ENCODE results near the gene PRRC1.
"Not testable (repeated sequence)": the region's sequence is repeated elsewhere in the genome, so short reads cannot be mapped to it uniquely, and the experiment has no call there.

PRRC1 gene

DNA sequence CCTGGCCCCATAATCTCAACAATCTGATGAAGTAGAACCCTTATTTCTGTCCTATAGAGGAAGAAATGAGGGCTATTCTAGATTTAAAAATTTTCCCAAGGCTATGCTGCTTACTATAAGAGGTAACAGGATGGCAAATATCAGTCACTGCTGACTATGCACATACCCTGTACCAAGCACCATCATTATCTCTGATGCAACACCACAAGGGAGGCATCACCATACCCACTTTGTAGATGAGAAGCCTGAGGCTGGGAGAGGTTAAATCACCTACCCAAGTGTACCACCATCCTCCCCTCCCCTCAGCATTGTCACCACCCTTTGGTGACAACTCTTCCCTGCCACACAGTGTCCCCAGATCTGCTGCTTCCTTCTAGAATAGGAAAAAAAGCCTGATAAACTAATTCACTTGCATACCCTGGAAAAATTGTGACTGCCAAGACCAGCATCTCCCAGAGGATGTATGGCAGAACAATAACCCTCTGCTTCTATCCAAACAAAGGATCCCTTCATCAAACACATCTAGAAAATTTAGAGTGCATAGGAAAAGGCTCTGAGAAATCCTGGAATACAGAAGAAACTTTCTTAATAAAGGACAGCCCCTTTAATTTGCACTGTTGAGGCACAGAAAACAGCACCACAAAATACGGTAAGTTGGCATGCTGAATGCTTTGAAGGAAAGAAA, 48.3 kb downstream of the PRRC1 start:
- H3K27ac ChIP-seq (ENCODE audit: low read depth, low read length): no peak overlapping the region
- no peaks in the 10 kb centered on the region for H3K36me3 ChIP-seq (ENCODE audit: control insufficient read depth, insufficient read depth, low read length)
- no peak overlapping the region for H3K4me3 ChIP-seq (ENCODE audit: low read depth, low read length)
- H3K9ac ChIP-seq (ENCODE audit: low read depth, low read length): no peak overlapping the region
- H3K27me3 ChIP-seq (ENCODE audit: control insufficient read depth, insufficient read depth, low read length): no peaks in the 10 kb centered on the region; the same call in 1 of the 2 replicates
- H3K4me1 ChIP-seq (ENCODE audit: control insufficient read depth, insufficient read depth, low read length): peaks cover 13% of the 10 kb centered on the region; the same call in 1 of the 2 replicates
- H3K9me3 ChIP-seq (ENCODE audit: control insufficient read depth, insufficient read depth, low read length): no peaks in the 10 kb centered on the region

DNA sequence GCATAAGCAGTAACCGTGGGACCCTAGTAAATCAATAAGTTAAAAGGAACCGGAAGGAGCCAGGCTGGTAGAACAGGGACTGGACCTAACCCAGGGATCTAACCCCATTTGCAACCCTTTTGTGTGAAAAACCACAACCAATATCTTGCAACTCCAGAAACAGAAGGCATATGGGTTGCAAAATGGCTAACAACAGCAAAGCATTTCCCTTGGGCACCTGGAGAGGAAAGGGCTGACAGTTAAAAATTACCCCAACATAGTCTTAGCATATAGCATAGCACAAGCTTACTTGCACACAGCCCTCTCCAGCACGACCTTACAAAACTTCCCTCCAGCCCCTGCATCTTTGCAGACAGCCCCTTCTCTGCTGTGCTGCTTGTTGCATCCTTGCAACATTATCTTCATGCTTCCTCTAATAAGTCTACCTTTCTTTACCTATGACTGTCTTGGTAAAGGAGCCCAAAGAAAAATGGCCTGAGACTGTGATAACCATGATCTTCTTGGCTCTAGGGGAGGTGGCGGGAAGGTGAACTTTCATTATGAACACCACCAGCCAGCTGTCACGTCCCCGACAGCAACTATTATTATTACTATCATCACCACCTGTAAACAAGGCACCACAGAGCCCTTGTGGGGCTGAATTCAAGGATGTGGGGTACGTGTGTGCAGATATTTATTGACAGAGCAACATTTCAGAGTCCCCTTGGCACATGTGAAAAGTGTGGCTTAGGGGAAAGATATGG, 49.8 kb downstream of the PRRC1 start:
- Histone ChIP-seq H3K9me3 (ENCODE audit: control insufficient read depth, insufficient read depth, low read length) (no peaks in the 10 kb centered on the region), H3K36me3 (ENCODE audit: control insufficient read depth, insufficient read depth, low read length) (no peaks in the 10 kb centered on the region), H3K27me3 (ENCODE audit: control insufficient read depth, insufficient read depth, low read length) (no peaks in the 10 kb centered on the region; the same call in 1 of the 2 replicates), H3K9ac (ENCODE audit: low read depth, low read length) (no peak overlapping the region), H3K27ac (ENCODE audit: low read depth, low read length) (no peak overlapping the region), H3K4me3 (ENCODE audit: low read depth, low read length) (no peak overlapping the region), H3K4me1 (ENCODE audit: control insufficient read depth, insufficient read depth, low read length) (peaks cover 13% of the 10 kb centered on the region; the same call in 1 of the 2 replicates)

DNA sequence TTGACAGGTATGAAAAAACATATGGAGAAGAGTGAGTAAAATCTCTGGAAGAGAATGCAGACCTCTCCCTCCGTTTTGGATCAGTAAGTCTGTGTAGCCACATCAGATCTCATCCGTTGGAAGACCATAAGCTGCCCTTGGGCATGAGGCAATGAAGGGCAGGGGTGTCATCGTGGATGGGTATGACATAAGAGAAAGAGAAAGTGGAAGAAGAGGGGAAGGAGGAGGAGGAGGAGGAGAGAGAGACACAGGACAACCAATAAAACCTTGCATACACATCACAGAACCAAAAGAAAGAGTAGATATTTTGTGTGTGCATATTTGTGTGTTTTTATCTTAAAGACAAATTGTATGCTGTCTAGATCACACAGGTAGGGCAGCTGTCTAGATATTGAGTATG, 50.7 kb downstream of the PRRC1 start:
- H3K27ac ChIP-seq (ENCODE audit: low read depth, low read length): no peak overlapping the region
- no peaks in the 10 kb centered on the region for H3K9me3 ChIP-seq (ENCODE audit: control insufficient read depth, insufficient read depth, low read length)
- H3K27me3 ChIP-seq (ENCODE audit: control insufficient read depth, insufficient read depth, low read length): no peaks in the 10 kb centered on the region; the same call in 1 of the 2 replicates
- no peak overlapping the region for H3K4me3 ChIP-seq (ENCODE audit: low read depth, low read length)
- no peaks in the 10 kb centered on the region for H3K36me3 ChIP-seq (ENCODE audit: control insufficient read depth, insufficient read depth, low read length)
- no peak overlapping the region for H3K9ac ChIP-seq (ENCODE audit: low read depth, low read length)
- peaks cover 13% of the 10 kb centered on the region; the same call in 1 of the 2 replicates for H3K4me1 ChIP-seq (ENCODE audit: control insufficient read depth, insufficient read depth, low read length)

DNA sequence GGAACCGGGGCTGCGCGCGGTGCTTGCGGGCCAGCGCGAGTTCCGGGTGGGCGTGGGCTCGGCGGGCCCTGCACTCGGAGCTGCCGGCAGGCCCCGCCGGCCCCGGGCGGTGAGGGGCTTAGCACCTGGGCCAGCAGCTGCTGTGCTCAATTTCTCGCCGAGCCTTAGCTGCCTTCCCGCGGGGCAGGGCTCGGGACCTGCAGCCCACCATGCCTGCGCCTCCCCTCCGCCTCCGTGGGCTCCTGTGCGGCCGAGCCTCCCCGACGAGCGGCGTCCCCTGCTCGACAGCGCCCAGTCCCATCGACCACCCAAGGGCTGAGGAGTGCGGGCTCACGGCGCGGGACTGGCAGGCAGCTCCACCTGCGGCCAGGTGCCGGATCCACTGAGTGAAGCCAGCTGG, 52.0 kb downstream of the PRRC1 start:
- not testable (repeated sequence) for H3K4me3 ChIP-seq (ENCODE audit: low read depth, low read length); H3K27ac ChIP-seq (ENCODE audit: low read depth, low read length); H3K27me3 ChIP-seq (ENCODE audit: control insufficient read depth, insufficient read depth, low read length); H3K9me3 ChIP-seq (ENCODE audit: control insufficient read depth, insufficient read depth, low read length); H3K9ac ChIP-seq (ENCODE audit: low read depth, low read length); H3K36me3 ChIP-seq (ENCODE audit: control insufficient read depth, insufficient read depth, low read length)
- peaks cover 13% of the 10 kb centered on the region; the same call in 1 of the 2 replicates for H3K4me1 ChIP-seq (ENCODE audit: control insufficient read depth, insufficient read depth, low read length)

DNA sequence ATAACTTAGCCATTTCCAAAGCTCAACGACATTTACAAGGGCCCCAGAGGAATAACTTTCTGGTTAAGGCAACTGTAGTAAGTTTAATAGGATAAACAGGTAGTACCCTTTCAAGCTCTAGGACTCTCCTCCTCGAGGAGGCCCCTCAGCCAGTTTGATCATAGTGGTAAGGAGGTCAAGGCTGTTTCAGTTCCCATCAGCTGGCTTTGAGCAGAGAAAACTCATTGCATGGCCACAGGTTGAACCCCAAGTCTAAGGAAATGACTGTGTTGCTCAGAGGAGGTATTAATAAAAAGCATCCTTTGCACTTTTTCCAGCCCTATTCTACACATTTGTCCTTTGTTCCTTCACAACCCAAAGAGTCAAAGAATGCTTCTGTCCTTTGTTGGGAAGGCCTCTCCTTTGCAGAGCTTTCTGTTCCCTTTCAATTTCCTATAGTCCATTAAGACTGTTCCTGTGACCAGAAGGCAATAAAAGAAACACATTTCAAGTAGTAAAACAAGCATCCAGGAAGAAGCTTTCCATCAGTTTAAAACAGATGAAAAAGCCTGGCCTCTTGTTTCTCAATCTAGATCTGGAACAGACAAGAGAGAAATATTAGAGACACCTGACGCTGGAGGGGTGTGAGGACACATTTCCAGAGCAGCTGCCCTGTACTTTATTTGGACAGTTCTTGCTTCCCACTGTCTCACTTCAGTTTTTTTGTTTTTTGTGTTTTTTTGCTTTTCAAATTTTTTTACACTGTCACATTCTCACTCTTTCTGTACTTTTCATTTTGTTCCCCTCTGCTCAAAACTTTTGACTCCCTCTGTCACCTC, 54.1 kb downstream of the PRRC1 start:
- Histone ChIP-seq H3K27me3 (ENCODE audit: control insufficient read depth, insufficient read depth, low read length) (no peaks in the 10 kb centered on the region), H3K36me3 (ENCODE audit: control insufficient read depth, insufficient read depth, low read length) (no peaks in the 10 kb centered on the region), H3K4me1 (ENCODE audit: control insufficient read depth, insufficient read depth, low read length) (peaks cover 13% of the 10 kb centered on the region; the same call in 1 of the 2 replicates), H3K9ac (ENCODE audit: low read depth, low read length) (no peak overlapping the region), H3K9me3 (ENCODE audit: control insufficient read depth, insufficient read depth, low read length) (no peaks in the 10 kb centered on the region), H3K4me3 (ENCODE audit: low read depth, low read length) (no peak overlapping the region), H3K27ac (ENCODE audit: low read depth, low read length) (no peak overlapping the region)

DNA sequence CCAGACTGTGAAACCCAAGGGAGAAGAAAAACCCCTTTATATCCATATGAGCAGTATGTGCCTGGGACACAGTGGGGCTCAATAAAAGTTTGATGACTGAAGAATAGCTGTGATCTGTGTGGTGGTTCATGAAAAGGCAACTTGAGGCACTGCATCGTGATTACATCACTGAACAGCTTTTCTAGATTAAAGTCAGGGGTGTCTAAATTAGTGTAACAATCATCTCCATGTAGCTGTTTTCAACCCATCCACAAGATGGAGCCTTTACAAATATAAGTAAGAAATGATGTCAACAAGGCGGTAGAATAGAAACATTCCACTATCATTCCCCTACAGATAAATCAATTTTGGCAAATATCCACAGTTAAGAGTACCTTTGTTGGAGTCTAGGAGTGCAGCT, 55.5 kb downstream of the PRRC1 start:
- Histone ChIP-seq H3K4me1 (ENCODE audit: control insufficient read depth, insufficient read depth, low read length) (peaks cover 2% of the 10 kb centered on the region; the same call in 1 of the 2 replicates), H3K4me3 (ENCODE audit: low read depth, low read length) (no peak overlapping the region), H3K27ac (ENCODE audit: low read depth, low read length) (no peak overlapping the region), H3K27me3 (ENCODE audit: control insufficient read depth, insufficient read depth, low read length) (no peaks in the 10 kb centered on the region), H3K9me3 (ENCODE audit: control insufficient read depth, insufficient read depth, low read length) (no peaks in the 10 kb centered on the region), H3K9ac (ENCODE audit: low read depth, low read length) (no peak overlapping the region), H3K36me3 (ENCODE audit: control insufficient read depth, insufficient read depth, low read length) (no peaks in the 10 kb centered on the region)

DNA sequence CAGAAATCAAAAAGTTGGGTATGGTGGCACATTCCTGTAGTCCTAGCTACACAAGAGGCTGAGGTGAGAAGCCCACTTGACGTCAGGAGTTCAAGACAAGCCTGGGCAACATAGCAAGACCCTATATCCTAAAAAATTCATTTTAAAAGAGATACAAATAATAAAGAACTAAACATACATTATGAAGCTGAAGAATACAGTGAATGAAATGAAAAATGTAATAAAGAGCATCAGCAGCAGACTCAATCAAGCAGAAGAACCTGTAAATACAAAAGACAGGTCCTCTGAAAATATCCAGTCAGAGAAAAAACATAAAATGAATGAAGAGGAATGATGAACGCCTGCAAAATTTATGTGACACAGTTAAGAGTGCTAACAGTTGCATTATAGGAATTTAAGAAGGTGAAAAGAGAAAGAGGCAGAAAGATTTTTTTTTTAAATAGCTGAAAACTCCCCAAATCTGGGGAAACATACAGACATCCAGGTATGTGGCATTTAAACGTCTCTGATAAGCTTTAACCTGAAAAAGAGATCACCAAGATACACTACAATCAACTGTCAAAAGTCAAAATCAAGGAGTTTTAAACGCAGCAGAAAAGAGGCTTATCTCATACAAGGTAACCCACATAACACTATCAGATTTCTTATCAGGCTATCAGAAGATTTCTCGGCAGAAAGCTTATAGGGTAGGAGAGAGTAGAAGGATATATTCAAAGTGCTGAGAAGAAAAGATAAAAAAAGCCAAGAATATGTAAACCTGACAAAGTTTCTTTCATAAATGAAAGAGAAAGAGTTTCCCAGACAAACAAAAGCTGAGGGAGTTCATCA, 57.6 kb downstream of the PRRC1 start:
- no peak overlapping the region for H3K4me3 ChIP-seq (ENCODE audit: low read depth, low read length)
- no peaks in the 10 kb centered on the region for H3K27me3 ChIP-seq (ENCODE audit: control insufficient read depth, insufficient read depth, low read length)
- H3K4me1 ChIP-seq (ENCODE audit: control insufficient read depth, insufficient read depth, low read length): no peaks in the 10 kb centered on the region
- H3K27ac ChIP-seq (ENCODE audit: low read depth, low read length): no peak overlapping the region
- H3K9me3 ChIP-seq (ENCODE audit: control insufficient read depth, insufficient read depth, low read length): no peaks in the 10 kb centered on the region
- no peaks in the 10 kb centered on the region for H3K36me3 ChIP-seq (ENCODE audit: control insufficient read depth, insufficient read depth, low read length)
- no peak overlapping the region for H3K9ac ChIP-seq (ENCODE audit: low read depth, low read length)

DNA sequence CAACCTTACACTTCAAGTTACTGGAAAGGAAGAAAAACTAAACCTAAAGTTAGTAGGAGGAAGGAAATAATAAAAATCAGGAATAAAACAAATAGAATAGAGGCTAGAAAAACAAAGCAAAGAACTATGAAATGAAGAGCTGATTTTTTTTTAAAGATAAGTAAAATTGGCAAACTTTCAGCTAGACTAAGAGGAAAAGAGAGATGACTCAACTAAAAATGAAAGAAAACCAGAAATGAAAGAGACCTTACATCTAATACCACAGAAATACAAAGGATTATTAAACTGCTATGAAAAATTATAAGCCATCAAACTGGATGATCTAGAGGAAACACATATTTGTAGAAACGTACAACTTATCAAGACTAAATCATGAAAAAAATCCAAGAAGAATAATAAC, 60.0 kb downstream of the PRRC1 start:
- no peaks in the 10 kb centered on the region for H3K9me3 ChIP-seq (ENCODE audit: control insufficient read depth, insufficient read depth, low read length)

DNA sequence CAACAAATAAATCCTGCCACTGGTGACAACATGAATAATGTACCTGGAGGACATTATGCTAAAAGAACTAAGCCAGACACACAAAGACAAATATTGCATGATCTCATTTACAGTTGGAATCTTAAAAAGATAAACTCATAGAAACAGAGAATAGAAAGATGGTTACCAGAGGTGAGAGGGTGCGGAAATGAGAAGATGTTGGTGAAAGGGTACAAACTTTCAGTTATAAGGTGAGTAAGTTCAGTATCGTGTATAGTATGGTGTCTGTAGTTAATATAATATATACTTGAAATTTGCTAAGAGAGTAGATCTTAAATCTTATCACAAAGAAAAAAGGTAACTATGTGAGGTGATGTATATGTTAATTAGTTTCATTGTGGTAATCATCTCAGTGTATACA, 63.3 kb downstream of the PRRC1 start:
- Histone ChIP-seq H3K4me3 (ENCODE audit: low read depth, low read length) (no peak overlapping the region), H3K4me1 (ENCODE audit: control insufficient read depth, insufficient read depth, low read length) (peaks cover 9% of the 10 kb centered on the region), H3K9ac (ENCODE audit: low read depth, low read length) (no peak overlapping the region), H3K27me3 (ENCODE audit: control insufficient read depth, insufficient read depth, low read length) (no peaks in the 10 kb centered on the region), H3K36me3 (ENCODE audit: control insufficient read depth, insufficient read depth, low read length) (no peaks in the 10 kb centered on the region), H3K9me3 (ENCODE audit: control insufficient read depth, insufficient read depth, low read length) (no peaks in the 10 kb centered on the region), H3K27ac (ENCODE audit: low read depth, low read length) (no peak overlapping the region)

More for the DNA sequence above, 60.0 kb downstream of the PRRC1 start:
- Histone ChIP-seq H3K4me3 (ENCODE audit: low read depth, low read length) (no peak overlapping the region), H3K27me3 (ENCODE audit: control insufficient read depth, insufficient read depth, low read length) (no peaks in the 10 kb centered on the region), H3K36me3 (ENCODE audit: control insufficient read depth, insufficient read depth, low read length) (no peaks in the 10 kb centered on the region), H3K4me1 (ENCODE audit: control insufficient read depth, insufficient read depth, low read length) (no peaks in the 10 kb centered on the region), H3K27ac (ENCODE audit: low read depth, low read length) (no peak overlapping the region), H3K9ac (ENCODE audit: low read depth, low read length) (no peak overlapping the region)

DNA sequence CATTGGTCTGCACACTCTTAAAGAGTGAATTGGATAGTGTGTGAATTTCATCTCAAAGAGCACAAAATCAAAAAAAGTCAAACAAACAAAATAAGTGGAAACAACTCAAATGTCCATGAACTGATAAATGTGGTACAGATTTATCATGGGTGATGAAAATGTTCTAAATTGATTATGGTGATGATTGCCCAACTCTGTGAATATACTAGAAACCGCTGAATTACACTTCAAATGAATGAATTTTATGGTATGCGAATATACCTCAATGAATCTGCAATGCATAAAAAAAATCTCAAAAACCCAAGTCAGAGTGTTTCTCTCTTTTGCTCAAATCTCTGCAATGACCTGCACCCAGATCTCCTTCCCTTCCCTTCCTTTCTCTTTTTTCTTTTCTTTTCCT, 64.0 kb downstream of the PRRC1 start:
- H3K36me3 ChIP-seq (ENCODE audit: control insufficient read depth, insufficient read depth, low read length): no peaks in the 10 kb centered on the region
- peaks cover 16% of the 10 kb centered on the region for H3K4me1 ChIP-seq (ENCODE audit: control insufficient read depth, insufficient read depth, low read length)
- H3K27ac ChIP-seq (ENCODE audit: low read depth, low read length): no peak overlapping the region
- H3K9me3 ChIP-seq (ENCODE audit: control insufficient read depth, insufficient read depth, low read length): no peaks in the 10 kb centered on the region
- no peak overlapping the region for H3K9ac ChIP-seq (ENCODE audit: low read depth, low read length)
- H3K27me3 ChIP-seq (ENCODE audit: control insufficient read depth, insufficient read depth, low read length): no peaks in the 10 kb centered on the region
- no peak overlapping the region for H3K4me3 ChIP-seq (ENCODE audit: low read depth, low read length)
